Uterus (tissue), 4 donors: ENCODE results near the gene STOM. TPM values are rescaled to one million over a fixed set of nuclear protein-coding genes. Genes with fewer than 3 reads are reported as not detected.

ENCODE experiments used
- DNase-seq, 2 donors: peaks; one replicate each; pipeline ENCODE4 v3.0.0-alpha.2; 2019 to 2020
- H3K27ac ChIP-seq, 2 donors: fragments of 200-600 bp; sonication (generic); 1 replicate in 1 of 2; 2 replicates in 1 of 2; pipeline ENCODE4 v1.5.1; 2016 to 2018
- H3K27me3 ChIP-seq, 2 donors: fragments of 200-600 bp; sonication (generic); one replicate each; pipeline ENCODE4 v1.5.1; 2018 to 2019; ENCODE audit warnings: control low read depth in 1 of 2
- H3K36me3 ChIP-seq, 2 donors: fragments of 200-600 bp; sonication (generic); one replicate each; pipeline ENCODE4 v1.5.1; 2019; ENCODE audit warnings: control low read depth in 1 of 2
- H3K4me1 ChIP-seq, 2 donors: fragments of 200-600 bp; sonication (generic); one replicate each; pipeline ENCODE4 v1.5.1; 2018 to 2019; ENCODE audit warnings: control low read depth in 1 of 2
- H3K4me3 ChIP-seq, 2 donors: fragments of 200-600 bp; sonication (generic); 1 replicate in 1 of 2; 2 replicates in 1 of 2; pipeline ENCODE4 v1.5.1; 2018 to 2019; ENCODE audit warnings: mild to moderate bottlenecking in 1 of 2
- H3K9me3 ChIP-seq, 2 donors: fragments of 200-600 bp; sonication (generic); one replicate each; pipeline ENCODE4 v1.5.1; 2019; ENCODE audit warnings: control low read depth in 1 of 2
- POLR2A ChIP-seq, 2 donors: fragments of 450-650 bp; IDR thresholded peaks; one replicate each; pipeline ENCODE4 v1.6.1; 2016; ENCODE audit warnings: antibody characterized with exemption in 2 of 2, mild to moderate bottlenecking in 1 of 2, moderate library complexity in 1 of 2
- intact Hi-C: fragments of 100-400 bp; cut with DNase I; formaldehyde crosslinking; loops from one replicate; pipeline ENCODE4 v1.15.1; 2023; ENCODE audit warnings: low total_unique reads
- total RNA-seq, 4 donors: library from RNA; depleted of rRNA in 3 of 4; stranded (reverse); fragments of >200 nt in 3 of 4; gene quantifications; one replicate each; pipeline versions ENCODE4 v1.1.0 to v1.2.4, GENCODE V29; 2014 to 2023
- TF ChIP-seq, protein P1 (sequence below), 4 experiments: fragments of 200-600 bp in 2 of 4; fragments of 450-650 bp in 2 of 4; sonication (generic) in 2 of 4; IDR thresholded peaks; one replicate each; pipeline ENCODE4 v1.5.1; 2016 to 2019; ENCODE audit warnings: antibody characterized with exemption in 4 of 4, mild to moderate bottlenecking in 2 of 4, moderate library complexity in 1 of 4
- donor health status: DM: yes; HTN: yes; CAD: no.

Gene STOM
- total RNA-seq, 4 donors from 2014 or later: 143 to 299 (median 158) TPM

DNA sequence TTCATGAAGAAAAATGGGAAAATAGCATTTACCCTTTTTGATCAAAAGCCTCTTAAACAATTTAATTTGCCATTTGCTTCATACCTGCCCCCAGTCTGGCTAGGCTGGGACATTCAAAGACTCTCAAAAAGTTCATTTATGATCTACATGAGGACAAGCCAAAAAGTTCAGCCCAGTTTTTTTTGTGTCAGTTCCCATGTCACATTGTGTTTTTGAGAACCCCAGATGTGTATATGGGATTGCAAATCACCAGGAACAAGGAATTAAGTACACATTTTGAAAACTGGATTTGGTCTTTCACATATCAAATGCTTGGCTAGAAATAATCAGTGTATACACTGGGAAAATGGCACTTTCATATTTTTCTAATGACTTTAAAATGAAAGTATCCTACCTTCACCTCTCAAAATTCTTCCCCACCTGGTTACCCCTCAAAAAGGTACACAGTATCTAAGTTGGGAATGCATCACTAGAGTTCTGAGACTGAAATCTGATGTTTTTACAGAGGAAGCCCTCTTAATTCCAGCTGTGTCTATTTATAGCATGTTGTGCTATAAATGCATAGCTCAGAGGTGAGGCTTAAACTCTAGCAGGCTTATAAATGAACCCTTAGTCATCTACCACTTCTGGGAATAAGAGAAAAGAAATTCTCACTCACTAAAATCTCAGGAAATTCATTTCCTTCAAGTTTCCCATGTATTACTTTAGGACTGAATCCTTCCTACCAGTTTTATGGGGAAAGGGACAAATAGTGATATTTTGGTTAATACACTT, 9.3 kb downstream of the STOM start:
- peak overlapping the region; percentile 75 to 97 for H3K27ac ChIP-seq
- no peaks in the 10 kb centered on the region for H3K27me3 ChIP-seq
- intact Hi-C loops: no loop called here
- H3K4me3 ChIP-seq: no peak overlapping the region
- peaks cover 18 to 28% of the 10 kb centered on the region in 2 donors for H3K4me1 ChIP-seq
- TF ChIP-seq POLR2A (IDR thresholded peaks at IDR 0.05): peak in 1 of 2 donors; percentile 34
- TF ChIP-seq, protein P1, sequence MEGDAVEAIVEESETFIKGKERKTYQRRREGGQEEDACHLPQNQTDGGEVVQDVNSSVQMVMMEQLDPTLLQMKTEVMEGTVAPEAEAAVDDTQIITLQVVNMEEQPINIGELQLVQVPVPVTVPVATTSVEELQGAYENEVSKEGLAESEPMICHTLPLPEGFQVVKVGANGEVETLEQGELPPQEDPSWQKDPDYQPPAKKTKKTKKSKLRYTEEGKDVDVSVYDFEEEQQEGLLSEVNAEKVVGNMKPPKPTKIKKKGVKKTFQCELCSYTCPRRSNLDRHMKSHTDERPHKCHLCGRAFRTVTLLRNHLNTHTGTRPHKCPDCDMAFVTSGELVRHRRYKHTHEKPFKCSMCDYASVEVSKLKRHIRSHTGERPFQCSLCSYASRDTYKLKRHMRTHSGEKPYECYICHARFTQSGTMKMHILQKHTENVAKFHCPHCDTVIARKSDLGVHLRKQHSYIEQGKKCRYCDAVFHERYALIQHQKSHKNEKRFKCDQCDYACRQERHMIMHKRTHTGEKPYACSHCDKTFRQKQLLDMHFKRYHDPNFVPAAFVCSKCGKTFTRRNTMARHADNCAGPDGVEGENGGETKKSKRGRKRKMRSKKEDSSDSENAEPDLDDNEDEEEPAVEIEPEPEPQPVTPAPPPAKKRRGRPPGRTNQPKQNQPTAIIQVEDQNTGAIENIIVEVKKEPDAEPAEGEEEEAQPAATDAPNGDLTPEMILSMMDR (IDR thresholded peaks at IDR 0.05): no peak
- no peaks in the 10 kb centered on the region for H3K9me3 ChIP-seq
- H3K36me3 ChIP-seq: no peaks in the 10 kb centered on the region
- DNase-seq: no peak

DNA sequence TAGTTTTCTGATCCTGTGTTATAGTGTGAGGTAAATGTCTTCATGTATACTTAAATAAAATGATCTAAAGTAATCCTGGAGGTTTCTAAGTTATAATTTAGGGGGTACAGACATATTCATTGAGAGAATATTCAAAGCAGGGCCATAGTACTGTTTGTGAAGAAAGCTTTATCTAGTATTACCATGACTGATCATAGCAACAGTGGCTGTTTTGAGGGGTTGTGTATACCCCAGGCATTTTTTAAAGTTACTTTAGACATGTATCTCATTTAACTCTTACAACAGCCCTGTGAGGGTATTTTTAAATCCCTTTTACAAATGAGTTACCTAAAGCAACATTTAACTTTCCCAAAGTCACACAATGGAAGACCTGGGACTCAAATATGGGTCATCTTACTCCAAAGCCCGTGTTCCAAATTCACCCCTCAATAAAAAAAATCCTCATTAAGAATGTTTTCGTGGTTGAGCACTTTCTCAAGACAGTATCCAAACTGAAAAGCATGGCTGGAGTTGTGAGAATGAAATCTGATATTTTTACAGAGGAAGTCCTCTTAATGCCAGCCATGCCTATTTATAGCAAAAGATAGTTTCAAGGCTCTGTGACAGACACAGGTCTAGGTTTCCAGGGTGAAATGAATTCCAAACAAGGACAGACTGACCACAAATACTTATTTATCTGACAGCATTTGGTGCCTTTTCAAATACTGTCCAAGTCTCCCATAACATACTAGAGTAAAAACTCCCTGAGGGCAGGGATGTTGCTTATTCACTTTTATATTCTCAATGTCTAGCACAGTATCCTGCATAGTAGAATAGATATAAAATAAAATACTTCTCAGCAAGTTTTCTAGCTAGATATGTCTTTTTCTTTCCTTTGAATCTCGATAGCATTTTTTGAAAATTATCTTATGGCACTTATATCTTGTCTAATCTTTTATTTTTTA, 10.4 kb downstream of the STOM start:
- Histone ChIP-seq H3K27ac (peak overlapping the region; percentile 75 to 97), H3K4me1 (peaks cover 18 to 27% of the 10 kb centered on the region in 2 donors), H3K9me3 (no peaks in the 10 kb centered on the region), H3K4me3 (no peak overlapping the region), H3K36me3 (no peaks in the 10 kb centered on the region), H3K27me3 (no peaks in the 10 kb centered on the region)
- intact Hi-C loops: no loop called here
- no peak for DNase-seq
- TF ChIP-seq POLR2A (IDR thresholded peaks at IDR 0.05): no peak
- TF ChIP-seq, protein P1 (IDR thresholded peaks at IDR 0.05): no peak

DNA sequence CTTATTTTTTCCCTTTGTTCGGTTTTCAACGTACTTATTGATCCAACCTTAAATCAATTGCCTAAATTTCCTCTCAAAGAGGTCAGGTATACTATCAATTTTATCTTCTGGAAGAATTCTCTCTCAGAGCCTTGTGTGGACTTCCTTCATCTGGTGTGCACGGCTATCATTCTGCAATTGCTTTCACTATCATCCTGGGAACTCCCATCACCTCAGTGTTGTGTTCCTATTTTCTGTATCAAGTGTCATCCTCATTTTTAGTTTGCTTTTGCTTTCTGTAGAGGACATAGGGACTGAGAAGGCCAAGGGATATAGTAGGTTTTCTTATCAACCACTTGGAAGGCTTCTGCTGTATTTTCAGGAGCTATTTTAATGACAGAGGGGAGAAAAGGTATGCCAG, 11.3 kb downstream of the STOM start:
- H3K4me3 ChIP-seq: no peak overlapping the region
- no peaks in the 10 kb centered on the region for H3K9me3 ChIP-seq
- H3K27me3 ChIP-seq: no peaks in the 10 kb centered on the region
- DNase-seq: no peak
- no peak for TF ChIP-seq POLR2A (IDR thresholded peaks at IDR 0.05)
- TF ChIP-seq, protein P1 (IDR thresholded peaks at IDR 0.05): no peak
- peak overlapping the region; percentile 75 to 97 for H3K27ac ChIP-seq
- intact Hi-C loops: no loop called here
- H3K36me3 ChIP-seq: no peaks in the 10 kb centered on the region
- peaks cover 12 to 18% of the 10 kb centered on the region in 2 donors for H3K4me1 ChIP-seq

DNA sequence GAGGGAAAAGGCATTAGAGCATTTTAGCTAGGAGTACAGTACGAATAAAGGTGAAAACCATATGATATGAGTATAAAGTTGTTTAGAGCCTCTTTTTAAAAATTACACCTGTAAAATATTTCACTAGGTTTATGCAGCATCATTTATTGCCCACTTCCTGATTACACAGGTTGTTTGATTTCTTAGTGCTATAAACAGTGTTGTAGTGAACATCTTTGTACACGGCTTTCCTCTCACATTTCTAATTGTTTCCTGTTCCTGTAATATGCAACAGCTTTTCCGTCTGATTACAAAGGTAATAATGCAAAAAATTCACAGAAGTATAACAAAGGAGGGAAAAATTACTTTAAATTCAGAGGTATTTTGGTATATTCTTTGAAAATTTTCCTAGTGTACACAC, 13.0 kb downstream of the STOM start:
- no peak for DNase-seq
- no peak overlapping the region for H3K4me3 ChIP-seq
- no peaks in the 10 kb centered on the region for H3K27me3 ChIP-seq
- peak overlapping the region; percentile 58 to 97 for H3K27ac ChIP-seq
- intact Hi-C loops: no loop called here
- H3K9me3 ChIP-seq: no peaks in the 10 kb centered on the region
- H3K4me1 ChIP-seq: peaks cover 4 to 10% of the 10 kb centered on the region in 2 donors
- no peak for TF ChIP-seq POLR2A (IDR thresholded peaks at IDR 0.05)
- TF ChIP-seq, protein P1 (IDR thresholded peaks at IDR 0.05): no peak
- H3K36me3 ChIP-seq: no peaks in the 10 kb centered on the region
